Activated CD4-positive, CD25-positive, alpha-beta regulatory T cell (primary cell): ENCODE results near the gene CEMIP2.
A peak's percentile ranks its signal among the peaks of the same experiment; 100 is the strongest.
"Not testable (repeated sequence)": the region's sequence is repeated elsewhere in the genome, so short reads cannot be mapped to it uniquely, and the experiment has no call there.

ENCODE experiments used
- DNase-seq, 4 experiments: peaks; one replicate each; lab custom pipeline; 2025; lab: John Stamatoyannopoulos, UW

The CEMIP2 gene

GRCh38 chr9:71768388-71769174, at the start of gene CEMIP2:
TSS of gene CEMIP2 (minus strand) at chr9:71768513. CDS start at chr9:71750373, 18,140 bp downstream.
- peak; percentile 72 to 85 (median 78) for DNase-seq

- DNase-seq, result no peak
These were observed 48.7 kb upstream of the CEMIP2 start for GRCh38 chr9:71816916-71817451.

GRCh38 chr9:71814815-71815214, 46.5 kb upstream of the CEMIP2 start:
- DNase-seq, result no peak

- DNase-seq, result no peak
These were observed 45.9 kb upstream of the CEMIP2 start for GRCh38 chr9:71814226-71814625.

- no peak for DNase-seq
These were observed 44.1 kb upstream of the CEMIP2 start for GRCh38 chr9:71812385-71812784.

GRCh38 chr9:71808068-71808467, 39.8 kb upstream of the CEMIP2 start:
- DNase-seq, result no peak

- DNase-seq, result peak in 3 of 4 experiments; percentile 8 to 22 (median 21)
These were observed 38.6 kb upstream of the CEMIP2 start for GRCh38 chr9:71806901-71807307.

GRCh38 chr9:71805096-71805495, 36.8 kb upstream of the CEMIP2 start:
- DNase-seq, result not testable (repeated sequence)

- DNase-seq, result no peak
These were observed 33.5 kb upstream of the CEMIP2 start for GRCh38 chr9:71801826-71802225.

GRCh38 chr9:71797266-71797665, 29.0 kb upstream of the CEMIP2 start:
- DNase-seq, result no peak

- no peak for DNase-seq
These were observed 27.9 kb upstream of the CEMIP2 start for GRCh38 chr9:71796100-71796767.

GRCh38 chr9:71795097-71795813, 26.9 kb upstream of the CEMIP2 start:
- DNase-seq, result no peak

GRCh38 chr9:71793386-71794105, 25.2 kb upstream of the CEMIP2 start:
- no peak for DNase-seq

- DNase-seq, result no peak
These were observed 23.6 kb upstream of the CEMIP2 start for GRCh38 chr9:71791875-71792274.

GRCh38 chr9:71790296-71790695, 22.0 kb upstream of the CEMIP2 start:
- DNase-seq, result no peak

GRCh38 chr9:71783120-71783523, 14.8 kb upstream of the CEMIP2 start:
- DNase-seq, result peak; percentile 54 to 73 (median 70)

GRCh38 chr9:71781391-71781790, 13.1 kb upstream of the CEMIP2 start:
- DNase-seq, result no peak

- no peak for DNase-seq
These were observed 12.6 kb upstream of the CEMIP2 start for GRCh38 chr9:71780953-71781352.

- no peak for DNase-seq
These were observed 9.8 kb upstream of the CEMIP2 start for GRCh38 chr9:71778085-71778484.

GRCh38 chr9:71774920-71775319, 6.6 kb upstream of the CEMIP2 start:
- DNase-seq, result no peak

- DNase-seq, result no peak
These were observed 4.4 kb upstream of the CEMIP2 start for GRCh38 chr9:71772726-71773125.

- DNase-seq, result no peak
These were observed 1.9 kb upstream of the CEMIP2 start for GRCh38 chr9:71770170-71770569.
